Rectal smooth muscle tissue (tissue), 1 donor: ENCODE results near the gene ARHGEF28.

ENCODE experiments used
- H3K27ac ChIP-seq: one replicate; pipeline ENCODE4 v1.7.0; 2013; ENCODE audit warnings: low read depth, low read length, inconsistent platforms
- H3K27me3 ChIP-seq: one replicate; pipeline ENCODE4 v1.7.0; 2013; ENCODE audit warnings: low read length; ENCODE audit not compliant: control insufficient read depth, insufficient read depth
- H3K36me3 ChIP-seq: one replicate; pipeline ENCODE4 v1.7.0; 2013; ENCODE audit warnings: low read length; ENCODE audit not compliant: control insufficient read depth, insufficient read depth
- H3K4me1 ChIP-seq: one replicate; pipeline ENCODE4 v1.7.0; 2013; ENCODE audit warnings: low read length; ENCODE audit not compliant: control insufficient read depth, insufficient read depth
- H3K4me3 ChIP-seq: one replicate; pipeline ENCODE4 v1.7.0; 2013; ENCODE audit warnings: low read length
- H3K9ac ChIP-seq: one replicate; pipeline ENCODE4 v1.7.0; 2013; ENCODE audit warnings: low read length

Gene ARHGEF28

DNA sequence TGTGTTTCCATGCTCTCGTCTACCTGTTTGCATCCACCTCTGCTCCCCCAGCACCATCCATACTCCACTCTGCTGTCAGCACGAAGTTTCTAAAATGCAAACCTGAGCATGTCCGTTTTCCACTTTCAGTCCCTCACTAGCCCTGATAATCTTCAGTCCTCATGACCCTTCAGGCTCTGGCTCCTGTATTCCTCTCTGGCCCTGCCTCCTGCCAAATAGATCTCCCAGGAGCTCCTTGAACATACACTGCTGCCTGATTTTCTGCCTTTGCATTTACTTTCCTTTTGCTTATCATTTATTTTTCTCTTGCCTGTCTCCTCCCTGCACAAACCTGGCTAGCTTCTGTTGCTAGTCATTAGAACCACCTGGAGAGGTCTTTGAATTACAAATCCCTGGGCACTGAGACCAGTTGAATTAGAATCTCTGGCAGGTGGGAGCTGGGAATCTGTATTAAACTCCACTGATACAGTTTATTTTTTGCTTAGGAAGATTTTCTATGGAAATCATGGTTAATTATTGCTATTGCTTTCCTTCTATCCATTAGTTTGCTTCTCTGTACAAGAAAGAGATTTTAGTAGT is 18.5 kb downstream of the ARHGEF28 start:
- no peaks in the 10 kb centered on the region for H3K4me1 ChIP-seq
- no peak overlapping the region for H3K4me3 ChIP-seq
- no peaks in the 10 kb centered on the region for H3K36me3 ChIP-seq
- H3K27ac ChIP-seq: no peak overlapping the region
- no peaks in the 10 kb centered on the region for H3K27me3 ChIP-seq
- H3K9ac ChIP-seq: no peak overlapping the region

DNA sequence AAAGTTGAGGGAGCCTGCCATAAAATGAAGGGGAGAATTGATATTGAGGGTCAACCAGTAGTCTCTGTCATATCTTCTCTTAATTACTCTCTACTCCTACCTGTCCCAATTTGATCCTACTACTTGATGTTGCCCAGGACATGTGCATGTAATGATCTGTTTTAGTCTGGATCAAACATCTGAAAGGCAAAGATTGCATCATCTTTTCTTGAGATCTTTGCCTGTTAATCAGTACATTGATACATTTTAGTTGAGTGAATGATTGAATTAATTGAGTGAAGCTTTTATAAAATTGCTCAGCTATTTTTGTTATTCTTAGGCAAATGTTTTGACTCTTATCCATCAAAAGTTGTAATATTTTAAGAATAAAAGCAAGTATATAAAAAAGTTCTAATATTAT is 21.7 kb downstream of the ARHGEF28 start:
- no peak overlapping the region for H3K4me3 ChIP-seq
- no peak overlapping the region for H3K9ac ChIP-seq
- no peak overlapping the region for H3K27ac ChIP-seq
- no peaks in the 10 kb centered on the region for H3K4me1 ChIP-seq
- H3K27me3 ChIP-seq: no peaks in the 10 kb centered on the region
- no peaks in the 10 kb centered on the region for H3K36me3 ChIP-seq

DNA sequence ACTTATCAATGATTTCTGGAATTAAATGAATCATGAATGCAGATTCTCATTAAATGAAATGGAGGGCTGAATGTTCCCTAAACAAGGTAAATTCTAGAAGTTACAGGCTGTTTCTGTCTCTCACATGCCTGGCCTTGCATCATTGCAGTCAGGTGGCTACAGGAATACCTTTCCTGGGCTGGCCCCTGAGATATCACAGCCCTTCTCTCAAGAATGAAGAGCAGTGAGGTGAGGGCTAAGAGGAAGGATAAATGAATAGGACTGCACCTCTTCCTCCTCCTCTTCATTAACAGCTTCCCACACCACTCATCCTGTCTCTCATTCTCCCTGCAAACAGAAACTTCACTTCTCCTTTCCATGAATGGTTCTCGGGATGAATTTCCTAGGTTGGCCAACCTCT is 22.5 kb downstream of the ARHGEF28 start:
- no peak overlapping the region for H3K27ac ChIP-seq
- no peaks in the 10 kb centered on the region for H3K27me3 ChIP-seq
- H3K36me3 ChIP-seq: no peaks in the 10 kb centered on the region
- H3K9ac ChIP-seq: no peak overlapping the region
- no peaks in the 10 kb centered on the region for H3K4me1 ChIP-seq
- no peak overlapping the region for H3K4me3 ChIP-seq

DNA sequence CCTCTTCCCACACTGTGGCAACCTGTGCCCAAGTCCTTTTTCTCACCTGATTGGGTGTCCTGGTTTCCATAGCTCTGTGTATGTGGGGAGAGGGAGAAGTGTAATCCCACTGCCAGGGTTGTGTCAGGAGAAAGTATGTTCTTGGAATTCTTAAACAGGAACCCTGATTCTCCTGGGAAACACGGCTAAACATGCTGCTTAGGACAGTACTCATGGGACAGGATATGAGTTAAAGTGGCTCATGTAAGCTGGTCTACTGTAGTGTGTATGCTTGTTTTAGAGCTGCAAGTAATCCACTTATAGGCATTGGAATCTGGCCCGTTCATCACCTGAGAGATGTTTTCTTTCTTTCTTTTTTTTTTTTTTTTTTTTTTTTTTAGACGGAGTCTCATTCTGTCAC is 23.9 kb downstream of the ARHGEF28 start:
- Histone ChIP-seq H3K27me3 (no peaks in the 10 kb centered on the region), H3K27ac (no peak overlapping the region), H3K9ac (no peak overlapping the region), H3K4me3 (no peak overlapping the region), H3K36me3 (no peaks in the 10 kb centered on the region), H3K4me1 (no peaks in the 10 kb centered on the region)

DNA sequence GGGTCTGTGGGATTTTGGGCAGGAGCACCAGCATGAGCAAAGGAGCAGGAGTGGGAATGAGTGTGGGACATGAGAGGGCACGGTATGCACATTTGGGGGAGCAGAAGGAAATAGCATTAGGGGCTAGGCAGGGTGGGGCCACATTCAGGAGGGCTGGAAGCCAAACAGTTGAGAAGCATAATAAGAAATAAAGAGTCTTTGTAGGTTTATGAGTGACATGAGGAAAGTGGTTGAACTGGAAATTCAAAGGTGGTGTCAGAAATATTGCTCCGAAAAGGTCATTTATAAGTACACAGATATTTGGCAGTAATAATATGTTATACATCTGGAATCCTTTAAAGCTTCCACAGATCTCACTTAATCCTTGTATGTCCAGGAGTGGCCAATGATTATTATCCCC is 26.4 kb downstream of the ARHGEF28 start:
- H3K4me1 ChIP-seq: no peaks in the 10 kb centered on the region
- H3K27me3 ChIP-seq: no peaks in the 10 kb centered on the region
- no peak overlapping the region for H3K4me3 ChIP-seq
- no peaks in the 10 kb centered on the region for H3K36me3 ChIP-seq
- no peak overlapping the region for H3K9ac ChIP-seq
- H3K27ac ChIP-seq: no peak overlapping the region

DNA sequence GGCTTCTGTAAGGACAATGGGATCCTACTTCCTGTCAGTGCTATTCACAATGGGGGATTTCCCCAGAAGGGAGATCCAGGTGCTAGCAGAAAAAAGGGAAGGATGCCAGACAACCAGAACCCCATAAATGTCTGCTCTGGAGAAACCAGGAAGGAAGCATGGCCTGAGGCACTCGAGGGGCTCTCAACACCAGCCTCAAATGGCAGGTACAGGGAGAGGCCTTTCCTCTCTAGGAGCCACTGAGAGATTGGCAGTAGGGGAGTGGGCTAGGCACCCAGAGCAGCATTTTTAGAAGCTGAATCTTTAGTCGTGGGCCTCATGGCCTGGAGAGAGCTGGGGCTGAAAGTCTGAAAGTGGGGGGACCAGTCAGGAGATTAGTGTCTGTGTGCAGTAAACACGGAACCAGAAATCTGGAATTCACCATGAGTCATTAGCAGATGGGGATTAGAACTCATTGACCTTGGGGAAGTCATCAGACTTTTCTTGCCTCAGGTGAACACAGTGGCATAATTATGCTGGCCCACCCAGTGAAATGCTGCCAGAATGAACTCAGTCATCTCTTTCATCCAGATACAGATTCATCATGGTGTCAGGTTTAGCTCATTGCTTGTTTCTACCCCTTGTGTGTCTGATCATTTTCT is 28.3 kb downstream of the ARHGEF28 start:
- Histone ChIP-seq H3K36me3 (no peaks in the 10 kb centered on the region), H3K4me1 (no peaks in the 10 kb centered on the region), H3K9ac (no peak overlapping the region), H3K4me3 (no peak overlapping the region), H3K27ac (no peak overlapping the region), H3K27me3 (no peaks in the 10 kb centered on the region)

DNA sequence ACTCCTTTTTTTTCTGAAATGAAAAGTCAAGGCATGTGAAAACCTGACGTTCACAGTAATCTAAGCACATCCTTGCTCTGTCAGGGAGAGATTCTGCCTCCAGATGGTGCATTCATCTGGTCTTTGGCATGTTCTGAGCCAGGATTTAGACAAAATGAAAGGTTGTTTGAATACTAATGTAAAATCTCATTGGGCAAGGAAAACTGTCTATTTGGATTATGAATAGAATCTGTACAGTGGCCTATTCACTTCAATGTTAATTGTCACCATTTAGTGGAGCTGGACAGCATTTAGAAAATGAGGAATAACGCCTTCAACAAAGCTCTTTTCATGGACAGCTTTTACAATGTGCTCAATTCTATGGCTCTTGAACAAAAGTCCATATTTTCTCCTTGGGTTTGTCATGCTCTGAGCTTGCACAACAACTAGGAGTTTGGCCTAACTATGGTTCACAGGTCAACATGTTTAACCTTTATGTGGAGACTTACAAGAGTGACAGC is 28.9 kb downstream of the ARHGEF28 start:
- Histone ChIP-seq H3K4me3 (no peak overlapping the region), H3K4me1 (no peaks in the 10 kb centered on the region), H3K27me3 (no peaks in the 10 kb centered on the region), H3K9ac (no peak overlapping the region), H3K27ac (no peak overlapping the region), H3K36me3 (no peaks in the 10 kb centered on the region)

DNA sequence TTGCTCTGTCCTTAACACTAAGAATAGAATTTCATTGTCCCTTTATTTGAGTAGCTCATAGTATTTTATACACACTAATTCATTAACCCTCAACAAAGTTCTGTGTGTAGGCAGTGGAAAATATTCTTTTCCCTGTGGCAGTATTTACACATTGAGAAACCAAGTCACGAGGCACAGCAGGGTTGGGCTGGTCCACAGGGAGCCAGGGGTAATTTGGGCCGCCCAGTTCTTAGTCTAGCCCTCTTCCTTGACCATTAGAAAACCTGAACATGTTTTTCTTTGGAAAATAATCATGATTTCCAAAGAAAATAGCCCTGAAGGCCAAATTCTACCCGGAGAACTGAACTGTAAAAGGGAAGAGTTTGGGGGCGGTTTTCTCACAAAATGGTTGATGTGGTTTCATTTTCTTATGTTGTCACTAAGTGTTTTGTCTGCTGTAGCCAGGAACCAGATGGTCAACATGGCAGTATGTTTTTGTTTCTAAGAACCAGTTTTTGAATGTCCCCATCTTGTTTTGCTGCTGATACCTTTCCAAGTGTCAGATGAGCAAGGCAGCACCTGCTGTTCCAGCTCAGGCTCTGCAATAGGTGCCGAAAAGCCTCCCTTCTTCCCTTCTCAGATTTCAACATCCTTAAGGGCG is 29.6 kb downstream of the ARHGEF28 start:
- no peaks in the 10 kb centered on the region for H3K4me1 ChIP-seq
- no peak overlapping the region for H3K27ac ChIP-seq
- no peaks in the 10 kb centered on the region for H3K36me3 ChIP-seq
- no peaks in the 10 kb centered on the region for H3K27me3 ChIP-seq
- H3K4me3 ChIP-seq: no peak overlapping the region
- H3K9ac ChIP-seq: no peak overlapping the region

DNA sequence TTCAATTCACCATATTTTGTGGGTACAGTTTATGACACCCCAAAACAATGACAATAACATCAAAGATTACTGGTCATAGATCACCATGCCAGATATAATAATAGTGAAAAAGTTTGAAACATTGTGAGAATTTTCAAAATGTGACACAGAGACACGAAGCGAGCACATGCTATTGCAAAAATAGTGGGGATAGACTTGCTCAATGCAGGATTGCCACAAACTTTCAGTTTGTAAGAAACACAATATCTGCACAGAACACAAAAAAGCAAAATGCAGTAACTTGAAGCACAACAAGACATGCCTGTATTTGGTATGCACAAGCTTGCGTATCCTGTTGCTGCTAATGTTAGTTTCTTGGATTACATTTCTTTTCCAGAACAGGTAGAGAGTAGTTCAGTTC is 35.8 kb downstream of the ARHGEF28 start:
- no peaks in the 10 kb centered on the region for H3K4me1 ChIP-seq
- no peaks in the 10 kb centered on the region for H3K27me3 ChIP-seq
- H3K36me3 ChIP-seq: no peaks in the 10 kb centered on the region
- H3K9ac ChIP-seq: no peak overlapping the region
- no peak overlapping the region for H3K27ac ChIP-seq
- H3K4me3 ChIP-seq: no peak overlapping the region

DNA sequence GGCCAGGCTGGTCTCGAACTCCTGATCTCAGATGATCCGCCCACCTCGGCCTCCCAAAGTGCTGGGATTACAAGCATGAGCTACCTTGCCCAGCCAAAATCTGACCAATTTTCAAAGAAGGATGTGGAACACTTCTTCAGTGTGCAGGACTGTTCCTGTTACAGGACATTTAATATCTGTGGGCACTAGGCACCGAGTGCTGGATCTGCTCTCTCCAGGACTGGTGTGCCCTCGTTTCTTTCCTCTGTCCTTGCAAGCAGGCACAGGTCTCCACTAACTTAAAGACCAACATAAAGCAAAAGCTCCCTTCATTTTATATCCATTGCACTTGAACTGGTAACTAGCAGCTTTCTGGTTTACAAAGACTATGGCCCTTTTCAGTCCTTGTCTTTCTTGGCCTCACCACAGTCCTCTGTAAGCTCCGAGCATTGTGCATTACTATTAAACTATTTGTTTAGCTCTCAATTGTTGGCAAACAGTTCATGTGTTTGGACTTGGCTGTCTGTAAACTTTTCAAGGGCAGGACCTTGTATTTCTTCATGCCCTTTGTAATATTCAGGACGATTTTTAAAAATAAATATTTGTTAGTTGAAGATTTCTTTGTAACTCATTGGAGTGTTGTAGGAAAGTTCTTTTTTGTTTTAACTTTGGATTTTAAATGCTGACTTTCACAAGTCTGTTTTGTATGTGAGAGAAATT is 37.3 kb downstream of the ARHGEF28 start:
- H3K4me3 ChIP-seq: no peak overlapping the region
- no peak overlapping the region for H3K27ac ChIP-seq
- H3K9ac ChIP-seq: no peak overlapping the region
- H3K27me3 ChIP-seq: no peaks in the 10 kb centered on the region
- no peaks in the 10 kb centered on the region for H3K36me3 ChIP-seq
- H3K4me1 ChIP-seq: no peaks in the 10 kb centered on the region

DNA sequence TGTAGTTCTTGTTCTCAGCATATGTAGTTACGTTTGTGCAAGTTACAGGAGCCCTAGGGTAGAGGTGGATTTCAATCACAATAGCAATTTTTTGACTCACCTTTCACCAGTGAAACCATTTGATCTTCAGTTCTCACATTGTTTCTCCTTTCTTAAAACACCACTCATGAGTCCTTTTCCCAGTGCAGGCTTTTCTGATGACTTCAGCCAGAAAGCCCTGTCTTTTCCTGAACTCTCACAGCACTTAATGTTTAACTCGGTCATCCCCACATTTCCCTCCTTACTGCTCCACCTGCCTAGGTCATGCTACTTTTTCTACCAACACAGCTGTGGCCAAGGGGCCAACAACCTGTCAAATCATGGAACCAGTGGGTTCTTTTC is 37.9 kb downstream of the ARHGEF28 start:
- H3K4me3 ChIP-seq: no peak overlapping the region
- H3K27me3 ChIP-seq: no peaks in the 10 kb centered on the region
- H3K4me1 ChIP-seq: no peaks in the 10 kb centered on the region
- H3K27ac ChIP-seq: no peak overlapping the region
- no peak overlapping the region for H3K9ac ChIP-seq
- H3K36me3 ChIP-seq: no peaks in the 10 kb centered on the region

DNA sequence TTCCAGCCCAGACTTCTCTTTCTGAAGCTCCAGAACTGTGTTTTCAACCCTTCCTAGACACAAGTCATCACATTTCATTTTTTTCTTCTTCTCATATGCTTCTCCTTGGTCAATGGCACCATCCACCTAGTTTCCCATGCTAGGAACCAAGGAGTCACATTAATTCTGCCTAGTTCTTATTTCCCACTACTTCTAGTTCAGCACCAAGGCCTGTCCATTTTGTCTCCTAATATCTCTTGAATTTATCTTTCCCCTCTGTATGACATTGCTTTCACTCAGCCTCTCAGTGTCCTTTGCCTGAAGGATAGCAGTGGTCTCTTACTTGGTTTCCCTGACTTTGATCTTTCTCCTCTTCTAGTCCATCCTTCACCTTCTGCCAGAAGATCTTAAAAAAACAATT is 38.8 kb downstream of the ARHGEF28 start:
- H3K27me3 ChIP-seq: no peaks in the 10 kb centered on the region
- no peaks in the 10 kb centered on the region for H3K4me1 ChIP-seq
- H3K9ac ChIP-seq: no peak overlapping the region
- no peak overlapping the region for H3K27ac ChIP-seq
- H3K4me3 ChIP-seq: no peak overlapping the region
- no peaks in the 10 kb centered on the region for H3K36me3 ChIP-seq
